Iris pigment epithelial cell (primary cell): ENCODE measurements around the gene RNF115.
A peak's percentile ranks its signal among the peaks of the same experiment; 100 is the strongest.

ENCODE experiments used
- DNase-seq: peaks from one replicate; pipeline ENCODE4 v3.0.0-alpha.2; 2011; ENCODE audit warnings: low read depth

RNF115 gene

GRCh38 chr1:145701306-145701862 lies 122.5 kb downstream of the RNF115 start:
- DNase-seq = peak; percentile 70

DNA sequence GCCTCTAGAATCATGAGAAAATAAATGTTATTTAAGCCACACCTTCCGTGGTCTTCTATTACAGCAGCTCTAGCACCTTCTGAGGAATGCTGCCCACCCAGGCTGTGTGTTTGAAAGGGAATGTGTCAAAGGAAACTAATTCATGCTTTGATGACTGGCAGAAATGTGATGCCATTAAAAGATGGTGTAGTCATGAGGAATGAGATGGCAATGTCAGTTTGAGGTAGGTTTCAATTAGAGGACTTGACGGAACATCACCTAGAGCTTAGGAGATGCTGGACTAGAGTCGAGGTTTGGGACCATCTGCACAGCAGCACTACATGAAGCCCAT lies 127.3 kb downstream of the RNF115 start:
- DNase-seq = no peak

- no peak for DNase-seq
Measured at GRCh38 chr1:145695821-145696629, 127.9 kb downstream of the RNF115 start.

- DNase-seq = peak; percentile 14
Measured at GRCh38 chr1:145692785-145693443, 131.0 kb downstream of the RNF115 start.

GRCh38 chr1:145690587-145691558 lies 133.0 kb downstream of the RNF115 start:
- peak; percentile 89 for DNase-seq

DNA sequence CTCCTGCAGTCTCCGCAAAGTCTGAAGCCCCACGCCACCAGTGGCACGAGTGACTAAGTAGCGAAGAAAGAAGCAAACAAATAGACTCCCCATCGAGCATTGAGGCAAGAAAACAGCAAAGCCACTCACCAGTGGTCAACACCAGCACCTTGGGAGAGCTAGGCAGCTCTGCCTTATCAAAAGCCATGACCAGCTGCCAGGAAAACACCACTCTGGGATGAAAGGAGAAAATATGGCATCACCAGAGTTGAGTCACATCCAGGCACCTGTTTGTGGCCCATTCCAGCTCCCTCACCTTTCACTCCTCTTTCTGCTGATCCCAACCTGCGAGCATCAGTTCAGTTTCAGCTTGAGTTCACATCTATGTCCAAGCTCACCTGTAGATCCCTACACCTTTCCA lies 134.0 kb downstream of the RNF115 start:
- peak; percentile 18 for DNase-seq

DNA sequence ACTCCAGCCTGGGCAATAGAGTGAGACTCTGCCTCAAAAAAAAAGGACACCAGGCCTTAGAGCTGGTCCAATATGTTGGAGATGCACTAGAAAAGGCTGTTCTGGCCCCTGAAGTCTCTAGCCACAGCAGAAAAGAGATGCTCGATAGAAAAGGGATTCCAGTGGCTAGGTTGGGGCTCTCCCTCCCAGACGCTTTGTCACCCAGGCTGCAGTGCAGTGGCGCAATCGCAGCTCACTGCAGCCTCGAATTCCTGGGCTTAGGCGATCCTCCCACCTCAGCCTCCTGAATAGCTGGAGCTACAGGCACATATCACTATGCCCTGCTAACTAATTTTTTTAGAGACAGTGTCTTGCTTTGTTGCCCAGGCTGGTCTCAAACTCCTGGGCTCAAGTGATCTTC lies 135.0 kb downstream of the RNF115 start:
- DNase-seq = no peak
